Measurements from ENCODE around the gene RNMT.

RNMT gene

GRCh38 chr18:13811993-13812392, 85.5 kb downstream of the RNMT start:
- DNase-seq (ENCODE audit: low read depth) = no peak

DNA sequence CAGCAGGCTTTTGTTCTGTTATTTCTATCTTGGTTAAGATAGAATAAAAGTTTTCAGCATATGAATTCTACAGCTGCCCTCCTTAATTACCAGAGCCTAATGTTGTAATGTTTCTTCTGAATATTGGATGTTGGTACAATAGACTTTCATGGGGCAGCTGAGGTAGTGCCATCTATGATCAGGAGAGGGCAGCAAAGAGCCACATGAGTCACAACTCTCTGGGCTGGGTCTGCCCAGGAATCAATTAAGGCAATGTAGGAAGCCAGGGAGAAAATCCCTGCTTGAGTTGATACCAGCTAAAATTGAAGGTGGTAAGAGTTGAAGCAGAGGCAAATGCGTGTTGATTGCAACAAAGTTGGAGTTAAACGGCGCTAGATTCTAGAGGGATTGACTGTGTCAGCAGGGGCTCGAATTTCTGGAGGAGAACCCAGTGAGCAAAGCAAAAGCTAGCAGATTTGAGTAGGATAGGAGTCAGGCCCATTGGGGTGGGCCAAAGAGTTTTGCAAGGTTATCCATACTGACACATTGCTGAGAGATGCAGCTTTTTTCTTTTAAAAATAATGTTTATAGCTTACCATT, 86.9 kb downstream of the RNMT start:
- DNase-seq (ENCODE audit: low read depth) = peak; percentile 34
